HG03280 (cell line): ENCODE data around the gene BTG1.
A peak's percentile ranks its signal among the peaks of the same experiment; 100 is the strongest.
"Not testable (repeated sequence)": the region's sequence is repeated elsewhere in the genome, so short reads cannot be mapped to it uniquely, and the experiment has no call there.

Experiments used
- ATAC-seq: cut with Tn5 transposase; IDR thresholded peaks from one replicate; pipeline ENCODE4 v1.9.1; 2021; ENCODE audit warnings: mild to moderate bottlenecking, moderate library complexity; ENCODE audit not compliant: unreplicated experiment

Gene BTG1

DNA sequence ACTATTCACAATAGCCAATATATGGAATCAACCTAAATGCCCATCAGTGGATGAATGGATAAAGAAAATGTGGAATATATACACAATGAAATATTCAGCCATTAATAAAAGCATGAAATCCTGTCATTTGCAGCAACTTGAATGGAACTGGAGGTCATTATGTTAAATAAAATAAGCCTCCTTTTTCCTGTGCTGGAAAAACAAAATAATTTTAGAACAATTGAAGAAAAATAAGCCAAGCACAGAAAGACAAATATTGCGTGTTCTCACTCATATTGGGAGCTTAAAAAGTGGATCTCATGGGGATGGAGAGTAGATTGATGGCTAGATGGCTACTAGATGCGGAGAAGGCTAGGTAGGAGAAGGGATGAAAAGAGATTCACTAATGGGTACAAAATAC lies 6.3 kb upstream of the BTG1 start:
- ATAC-seq = no peak

DNA sequence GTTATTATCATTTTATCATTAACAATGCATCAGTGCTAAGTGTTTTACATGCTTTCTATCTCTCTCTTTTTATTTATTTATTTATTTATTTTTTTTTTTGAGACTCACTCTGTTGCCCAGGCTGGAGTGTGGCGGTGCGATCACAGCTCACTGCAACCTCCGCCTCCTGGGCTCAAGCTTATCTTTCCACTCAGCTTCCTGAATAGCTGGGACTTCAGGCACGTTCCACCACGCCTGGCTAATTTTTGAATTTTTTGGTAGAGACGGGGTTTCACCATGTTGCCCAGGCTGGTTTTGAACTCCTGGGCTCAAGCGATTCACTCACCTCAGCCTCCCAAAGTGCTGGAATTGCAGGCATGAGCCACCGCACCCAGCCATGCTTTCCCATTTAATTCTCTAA lies 3.9 kb upstream of the BTG1 start:
- no peak for ATAC-seq

DNA sequence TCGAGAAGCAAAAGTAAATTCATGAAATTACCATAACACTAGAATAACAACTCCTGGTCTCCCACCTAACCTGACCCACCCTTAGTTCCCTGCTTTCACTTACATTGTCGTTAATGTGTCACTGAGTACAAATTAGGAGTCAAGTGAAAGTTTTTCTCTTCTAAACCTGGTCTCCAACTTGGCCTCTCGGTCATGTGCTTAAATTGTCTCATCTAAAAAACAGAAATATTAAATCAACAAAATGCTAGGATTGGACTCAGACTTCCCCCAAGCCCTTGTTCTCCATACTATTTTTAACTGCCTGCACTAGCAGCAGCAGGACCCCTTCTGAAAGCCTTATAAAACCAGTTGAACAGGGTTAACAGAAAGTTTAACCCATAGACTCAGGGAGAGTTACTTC lies 1.8 kb upstream of the BTG1 start:
- ATAC-seq = no peak

DNA sequence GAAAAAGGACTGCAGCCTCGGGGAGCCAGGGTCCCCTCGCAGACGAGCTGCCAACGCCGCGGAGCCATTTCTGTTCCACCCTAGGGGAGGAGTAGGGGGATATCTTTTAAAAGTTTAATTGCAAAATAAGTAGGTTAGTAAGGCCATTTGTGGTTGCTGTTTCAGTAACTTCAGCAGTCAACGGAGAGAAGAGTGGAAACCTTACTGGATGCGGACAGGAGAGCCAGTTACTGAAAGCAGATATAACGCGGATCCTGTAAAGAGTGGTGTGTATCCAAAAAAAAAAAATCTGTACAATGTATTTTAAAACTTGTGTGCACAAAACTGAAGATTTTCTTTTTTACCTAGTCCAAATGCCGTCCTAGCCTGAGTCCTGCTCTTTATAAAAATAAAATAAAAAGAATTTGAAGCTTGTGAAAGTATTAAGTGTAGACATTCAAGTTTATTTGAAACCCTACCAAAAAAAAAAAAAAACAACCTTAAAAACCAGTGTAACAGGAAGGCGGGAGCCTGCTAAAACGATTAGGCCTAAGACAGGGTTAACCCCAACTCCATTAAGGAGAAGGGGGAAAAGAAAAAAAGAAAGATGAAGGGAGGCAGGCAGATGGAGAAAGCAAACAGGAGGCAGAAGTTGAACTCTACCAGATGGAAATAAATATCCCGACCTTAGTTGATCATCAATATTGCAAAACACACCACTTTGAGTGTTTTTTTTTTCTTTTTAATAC lies 1.0 kb upstream of the BTG1 start:
- ATAC-seq = no peak

DNA sequence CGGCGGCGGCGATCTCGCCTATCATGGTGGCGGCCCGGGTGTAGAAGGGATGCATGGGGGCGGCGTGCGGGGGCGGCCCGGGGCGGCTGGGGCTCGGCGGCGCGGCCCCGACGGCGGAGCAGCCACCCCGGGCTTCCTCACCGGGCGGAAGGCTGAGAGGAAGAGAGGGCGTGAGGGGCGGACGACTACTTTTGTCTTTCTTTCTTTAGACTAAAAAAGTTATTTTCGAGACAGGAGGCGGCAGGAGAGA lies 240 bp downstream of the BTG1 start:
- peak; percentile 8 for ATAC-seq

- peak; percentile 1 for ATAC-seq
Measured at GRCh38 chr12:92144631-92145480, 790 bp downstream of the BTG1 start.

GRCh38 chr12:92143686-92144630 lies 1.7 kb downstream of the BTG1 start:
- ATAC-seq = peak; percentile 26

DNA sequence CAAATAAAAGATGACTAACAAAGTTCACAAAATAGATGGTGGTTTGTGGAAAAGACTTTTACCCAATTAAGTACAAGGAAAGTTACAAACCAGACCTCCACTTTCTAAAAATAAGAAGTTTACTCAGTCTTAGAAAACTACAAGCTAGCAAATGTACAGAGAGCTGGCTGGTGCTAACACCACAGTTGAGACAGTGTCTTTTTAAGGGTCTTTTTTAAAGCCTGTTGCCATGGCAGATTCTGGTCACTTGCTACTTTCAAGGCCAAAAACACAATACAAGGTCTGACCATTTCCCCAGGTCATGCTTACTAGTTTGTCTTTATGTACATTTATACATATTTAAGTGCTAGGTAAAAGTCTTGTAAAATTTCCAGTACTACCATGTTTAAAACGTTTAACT lies 2.4 kb downstream of the BTG1 start:
- ATAC-seq = no peak

GRCh38 chr12:92142251-92142926 lies 3.3 kb downstream of the BTG1 start:
- ATAC-seq = no peak

DNA sequence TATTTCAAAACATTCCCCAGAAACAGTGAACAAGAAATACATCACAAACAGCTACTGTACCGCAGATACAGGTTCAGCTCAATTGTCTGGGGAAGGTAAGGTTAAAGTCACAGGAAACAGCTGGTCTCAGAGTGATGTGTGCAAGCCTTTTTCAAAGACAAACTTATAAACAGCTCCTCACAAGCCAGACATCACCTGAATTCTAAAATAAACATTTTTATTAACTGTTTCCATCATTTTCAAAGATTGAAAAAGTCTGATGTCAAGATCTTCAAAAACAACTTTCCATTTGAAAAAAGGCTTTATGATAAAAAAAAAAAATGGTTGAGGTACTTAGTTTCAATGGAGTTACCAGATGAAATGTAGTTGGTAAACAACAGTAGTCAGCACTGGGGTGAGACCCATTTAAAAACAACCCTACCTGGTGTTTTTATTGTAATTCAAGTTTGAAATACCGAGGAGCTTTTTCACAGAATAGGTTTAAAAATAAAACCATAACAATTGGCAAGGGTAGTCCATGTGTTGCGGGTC lies 4.0 kb downstream of the BTG1 start:
- no peak for ATAC-seq

GRCh38 chr12:92140896-92141536 lies 4.6 kb downstream of the BTG1 start:
- ATAC-seq = no peak

DNA sequence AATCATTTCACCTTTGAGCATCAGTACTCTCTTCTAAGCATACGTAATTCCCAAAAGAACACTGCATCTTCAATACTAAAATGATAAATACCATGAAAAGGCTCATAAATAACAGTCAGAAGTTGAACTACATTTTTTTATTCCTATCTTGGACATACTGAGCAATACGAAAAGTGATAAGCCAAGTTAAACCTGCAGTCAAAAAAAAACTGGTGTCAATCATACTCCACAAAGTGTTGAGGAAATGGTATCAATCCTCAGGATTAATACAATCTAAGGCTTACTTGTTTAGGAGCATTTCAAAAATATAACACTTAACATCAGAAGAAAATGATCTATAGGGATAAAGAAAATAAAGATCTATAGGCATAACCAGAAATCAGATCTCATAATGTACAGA lies 5.5 kb downstream of the BTG1 start:
- ATAC-seq = no peak

DNA sequence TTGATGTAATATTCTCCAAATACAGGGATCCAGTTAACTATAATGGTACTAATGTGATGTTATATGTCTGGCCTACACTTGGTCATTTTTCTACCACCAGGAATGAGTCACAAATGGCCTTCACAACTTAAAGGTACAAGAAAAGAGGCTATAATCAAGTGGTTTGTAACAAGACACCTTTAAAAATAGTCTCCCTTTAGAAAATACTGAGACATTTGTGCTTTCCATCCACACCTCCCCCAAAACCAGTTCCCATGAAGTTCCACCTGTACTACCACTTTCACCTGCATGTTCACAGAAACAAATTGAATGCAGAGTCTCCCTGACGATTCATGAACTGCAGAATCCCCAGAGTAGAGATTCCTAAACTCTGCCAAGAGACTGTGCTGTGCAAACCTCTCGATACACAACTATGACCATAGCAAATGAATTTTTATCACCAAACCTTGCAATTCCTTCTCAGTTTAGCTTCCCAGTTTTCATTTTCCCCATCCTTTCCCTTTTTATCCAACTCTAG lies 6.0 kb downstream of the BTG1 start:
- ATAC-seq = no peak

- ATAC-seq = no peak
Measured at GRCh38 chr12:92138626-92139025, 7.0 kb downstream of the BTG1 start.

DNA sequence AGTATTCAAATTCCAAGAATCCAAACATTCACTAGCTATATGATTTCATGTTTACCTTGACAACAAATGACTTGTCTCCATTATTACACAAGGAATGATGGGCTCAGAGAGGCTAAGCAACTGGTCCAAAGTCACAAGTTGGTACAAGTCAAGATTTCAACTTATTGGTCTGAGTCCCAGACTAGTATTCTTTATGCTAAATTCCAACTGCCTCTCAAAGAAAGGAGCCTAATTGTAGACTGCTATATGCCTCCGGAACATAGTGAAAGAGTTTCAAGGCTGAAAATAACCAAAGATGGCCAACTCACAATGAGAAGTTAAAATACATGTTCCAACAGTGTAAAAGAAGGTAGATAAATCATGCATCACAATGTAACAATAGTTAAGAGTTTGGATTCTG lies 7.5 kb downstream of the BTG1 start:
- no peak for ATAC-seq

GRCh38 chr12:92136965-92137721 lies 8.5 kb downstream of the BTG1 start:
- no peak for ATAC-seq

- ATAC-seq = no peak
Measured at GRCh38 chr12:92136026-92136730, 9.5 kb downstream of the BTG1 start.

DNA sequence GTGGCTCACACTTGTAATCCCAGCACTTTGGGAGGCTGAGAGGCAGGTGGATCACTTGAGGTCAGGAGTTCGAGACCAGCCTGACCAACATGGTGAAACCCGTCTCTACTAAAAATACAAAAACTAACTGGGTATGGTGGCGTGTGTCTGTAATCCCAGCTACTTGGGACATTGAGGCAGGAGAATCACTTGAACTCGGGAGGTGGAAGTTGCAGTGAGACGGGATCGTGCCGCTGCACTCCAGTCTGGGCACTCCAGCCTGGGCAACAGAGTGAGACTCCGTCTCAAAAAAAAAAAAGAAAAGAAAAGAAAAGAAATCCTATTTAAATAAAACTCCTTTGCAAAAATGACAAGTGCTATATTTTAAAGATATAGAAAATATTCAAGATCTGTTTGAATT lies 10.1 kb downstream of the BTG1 start:
- not testable (repeated sequence) for ATAC-seq
